Panc1 (cell line): ENCODE data around the gene CDCA3.

Source experiments
- POLR2AphosphoS5 ChIP-seq: IDR thresholded peaks from 2 replicates; pipeline ENCODE4 v1.6.1; 2012; ENCODE audit warnings: mild to moderate bottlenecking, low read depth, low read length, moderate library complexity
- TF ChIP-seq, protein P1 (sequence below): fragments of 450-650 bp; IDR thresholded peaks from 2 replicates; pipeline ENCODE4 v1.5.1; 2017; ENCODE audit warnings: mild to moderate bottlenecking
- TF ChIP-seq, protein P2 (sequence below), 2 experiments: IDR thresholded peaks; 2 replicates each; pipeline ENCODE4 v1.6.1; 2011 to 2012; ENCODE audit warnings: low read depth in 2 of 2, control low read depth in 1 of 2, low read length in 1 of 2, mild to moderate bottlenecking in 1 of 2, moderate library complexity in 1 of 2; ENCODE audit not compliant: insufficient read depth in 1 of 2

DNA sequence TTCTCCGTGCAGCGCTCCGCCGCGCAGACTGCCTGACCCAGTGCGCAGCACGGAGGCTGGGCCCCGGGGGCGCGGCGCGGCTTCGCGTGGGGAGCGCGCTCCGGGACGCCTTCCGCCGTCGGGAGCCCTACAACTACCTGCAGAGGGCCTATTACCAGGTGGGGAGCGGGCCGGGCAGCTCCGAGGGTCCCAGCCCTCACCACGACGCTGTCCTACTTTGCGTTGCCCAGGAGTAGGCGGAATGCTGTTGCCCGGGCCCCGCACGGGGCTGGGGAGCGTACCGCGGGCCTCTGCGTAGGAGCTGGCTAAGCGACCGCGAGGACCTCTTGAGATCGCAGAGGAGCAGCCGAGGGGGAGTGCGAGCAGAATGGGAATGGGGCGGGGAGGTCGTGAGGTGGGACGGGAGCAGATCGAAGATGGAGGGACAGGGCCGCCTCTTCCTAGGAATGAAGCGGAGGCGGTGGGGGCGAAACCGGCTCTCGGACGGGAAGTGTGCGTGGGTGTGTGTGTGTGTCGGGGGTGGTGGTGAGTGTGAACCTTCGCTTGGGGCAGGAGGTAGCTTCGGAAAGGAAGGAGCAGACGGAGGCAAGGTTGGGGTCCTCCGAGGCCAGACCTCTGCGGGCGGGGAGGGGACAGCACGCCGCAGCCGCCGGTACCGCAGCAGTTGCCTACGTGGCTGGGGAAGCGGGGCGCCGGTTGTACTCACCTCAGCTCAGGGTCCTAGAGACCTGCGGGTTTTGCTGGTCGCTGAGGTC is 22.1 kb downstream of the CDCA3 start:
- no peak for TF ChIP-seq POLR2AphosphoS5
- TF ChIP-seq, protein P1, sequence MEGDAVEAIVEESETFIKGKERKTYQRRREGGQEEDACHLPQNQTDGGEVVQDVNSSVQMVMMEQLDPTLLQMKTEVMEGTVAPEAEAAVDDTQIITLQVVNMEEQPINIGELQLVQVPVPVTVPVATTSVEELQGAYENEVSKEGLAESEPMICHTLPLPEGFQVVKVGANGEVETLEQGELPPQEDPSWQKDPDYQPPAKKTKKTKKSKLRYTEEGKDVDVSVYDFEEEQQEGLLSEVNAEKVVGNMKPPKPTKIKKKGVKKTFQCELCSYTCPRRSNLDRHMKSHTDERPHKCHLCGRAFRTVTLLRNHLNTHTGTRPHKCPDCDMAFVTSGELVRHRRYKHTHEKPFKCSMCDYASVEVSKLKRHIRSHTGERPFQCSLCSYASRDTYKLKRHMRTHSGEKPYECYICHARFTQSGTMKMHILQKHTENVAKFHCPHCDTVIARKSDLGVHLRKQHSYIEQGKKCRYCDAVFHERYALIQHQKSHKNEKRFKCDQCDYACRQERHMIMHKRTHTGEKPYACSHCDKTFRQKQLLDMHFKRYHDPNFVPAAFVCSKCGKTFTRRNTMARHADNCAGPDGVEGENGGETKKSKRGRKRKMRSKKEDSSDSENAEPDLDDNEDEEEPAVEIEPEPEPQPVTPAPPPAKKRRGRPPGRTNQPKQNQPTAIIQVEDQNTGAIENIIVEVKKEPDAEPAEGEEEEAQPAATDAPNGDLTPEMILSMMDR, result no peak; the same call in none of the 2 replicates
- TF ChIP-seq, protein P2, sequence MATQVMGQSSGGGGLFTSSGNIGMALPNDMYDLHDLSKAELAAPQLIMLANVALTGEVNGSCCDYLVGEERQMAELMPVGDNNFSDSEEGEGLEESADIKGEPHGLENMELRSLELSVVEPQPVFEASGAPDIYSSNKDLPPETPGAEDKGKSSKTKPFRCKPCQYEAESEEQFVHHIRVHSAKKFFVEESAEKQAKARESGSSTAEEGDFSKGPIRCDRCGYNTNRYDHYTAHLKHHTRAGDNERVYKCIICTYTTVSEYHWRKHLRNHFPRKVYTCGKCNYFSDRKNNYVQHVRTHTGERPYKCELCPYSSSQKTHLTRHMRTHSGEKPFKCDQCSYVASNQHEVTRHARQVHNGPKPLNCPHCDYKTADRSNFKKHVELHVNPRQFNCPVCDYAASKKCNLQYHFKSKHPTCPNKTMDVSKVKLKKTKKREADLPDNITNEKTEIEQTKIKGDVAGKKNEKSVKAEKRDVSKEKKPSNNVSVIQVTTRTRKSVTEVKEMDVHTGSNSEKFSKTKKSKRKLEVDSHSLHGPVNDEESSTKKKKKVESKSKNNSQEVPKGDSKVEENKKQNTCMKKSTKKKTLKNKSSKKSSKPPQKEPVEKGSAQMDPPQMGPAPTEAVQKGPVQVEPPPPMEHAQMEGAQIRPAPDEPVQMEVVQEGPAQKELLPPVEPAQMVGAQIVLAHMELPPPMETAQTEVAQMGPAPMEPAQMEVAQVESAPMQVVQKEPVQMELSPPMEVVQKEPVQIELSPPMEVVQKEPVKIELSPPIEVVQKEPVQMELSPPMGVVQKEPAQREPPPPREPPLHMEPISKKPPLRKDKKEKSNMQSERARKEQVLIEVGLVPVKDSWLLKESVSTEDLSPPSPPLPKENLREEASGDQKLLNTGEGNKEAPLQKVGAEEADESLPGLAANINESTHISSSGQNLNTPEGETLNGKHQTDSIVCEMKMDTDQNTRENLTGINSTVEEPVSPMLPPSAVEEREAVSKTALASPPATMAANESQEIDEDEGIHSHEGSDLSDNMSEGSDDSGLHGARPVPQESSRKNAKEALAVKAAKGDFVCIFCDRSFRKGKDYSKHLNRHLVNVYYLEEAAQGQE (IDR thresholded peaks at IDR 0.05; ENCODE audit: insufficient read depth in 1 of 2, low read depth in 2 of 2, low read length in 1 of 2), result no peak
